Caco-2 (cell line): ENCODE data around the gene ZNF473. TPM values are rescaled to one million over a fixed set of nuclear protein-coding genes. Genes with fewer than 3 reads are reported as not detected.
"Not testable (repeated sequence)": the region's sequence is repeated elsewhere in the genome, so short reads cannot be mapped to it uniquely, and the experiment has no call there.

Experiments used
- BruUV-seq: library from RNA; stranded (reverse); fragments of 400-500 nt; replicated peaks from 2 replicates; lab custom pipeline; 2021; lab: Mats Ljungman, UMichigan
- CTCF ChIA-PET: fragments of 300-600 bp; sonication (Branson Sonifier 250); formaldehyde crosslinking; loops from one replicate; lab custom pipeline; 2022; ENCODE audit warnings: antibody characterized with exemption; lab: Charles Lee
- POLR2A ChIA-PET: fragments of 300-600 bp; sonication (Branson Sonifier 250); formaldehyde crosslinking; loops from one replicate; lab custom pipeline; 2022; ENCODE audit warnings: antibody characterized with exemption; lab: Charles Lee
- DNase-seq, 2 experiments: peaks; one replicate each; pipeline versions ENCODE4 v3.0.0 to v3.0.0-alpha.2; 2020 to 2022
- H3K27me3 ChIP-seq: replicated peaks from 2 replicates; pipeline ENCODE4 v1.6.0; 2011; ENCODE audit warnings: low read length; ENCODE audit not compliant: control insufficient read depth, insufficient read depth
- H3K36me3 ChIP-seq: 2 replicates; pipeline ENCODE4 v1.5.1; 2011; ENCODE audit warnings: low read length; ENCODE audit not compliant: control insufficient read depth, insufficient read depth
- H3K4me1 ChIP-seq: fragments of 250-450 bp; sonication (Bioruptor Pico); 2 replicates; pipeline ENCODE4 v1.5.1; 2020; ENCODE audit warnings: mild to moderate bottlenecking
- H3K4me3 ChIP-seq: 2 replicates; pipeline ENCODE4 v1.5.1; 2011; ENCODE audit warnings: low read depth, mild to moderate bottlenecking, control low read depth, low read length
- H3K9me3 ChIP-seq: fragments of 250-450 bp; sonication (Bioruptor Pico); 2 replicates; pipeline ENCODE4 v1.5.1; 2020; ENCODE audit warnings: mild to moderate bottlenecking, moderate library complexity
- H3K27ac Mint-ChIP-seq: one replicate; pipeline ENCODE4 v1.8.0; 2022; ENCODE audit warnings: mixed read lengths; ENCODE audit not compliant: unreplicated experiment
- H3K27me3 Mint-ChIP-seq: one replicate; pipeline ENCODE4 v1.8.0; 2022; ENCODE audit warnings: mixed read lengths; ENCODE audit not compliant: insufficient read depth, unreplicated experiment
- H3K36me3 Mint-ChIP-seq: one replicate; pipeline ENCODE4 v1.8.0; 2022; ENCODE audit warnings: mild to moderate bottlenecking, mixed read lengths; ENCODE audit not compliant: insufficient read depth, unreplicated experiment
- H3K4me1 Mint-ChIP-seq: one replicate; pipeline ENCODE4 v1.8.0; 2022; ENCODE audit warnings: low read depth, mixed read lengths; ENCODE audit not compliant: unreplicated experiment
- H3K4me3 Mint-ChIP-seq: one replicate; pipeline ENCODE4 v1.8.0; 2022; ENCODE audit warnings: mild to moderate bottlenecking, moderate library complexity, mixed read lengths; ENCODE audit not compliant: unreplicated experiment
- H3K9me3 Mint-ChIP-seq: one replicate; pipeline ENCODE4 v1.8.0; 2022; ENCODE audit warnings: mixed read lengths; ENCODE audit not compliant: unreplicated experiment
- intact Hi-C: fragments of 100-400 bp; cut with micrococcal nuclease; formaldehyde crosslinking; loops from one replicate; pipeline ENCODE4 v1.10.0; 2022; ENCODE audit not compliant: unreplicated experiment
- total RNA-seq: library from RNA; stranded (reverse); gene quantifications from 2 replicates; pipeline ENCODE4 v1.2.3, GENCODE V29; 2022
- TF ChIP-seq, protein P1 (sequence below), 2 experiments: fragments of 200-600 bp in 1 of 2; IDR thresholded peaks; 1 replicate in 1 of 2; 2 replicates in 1 of 2; pipeline versions ENCODE4 v1.5.1 to v1.8.0; 2011 to 2022; ENCODE audit warnings: antibody characterized with exemption in 1 of 2, control low read depth in 1 of 2, inconsistent platforms in 1 of 2, low read depth in 1 of 2, low read length in 1 of 2, mild to moderate bottlenecking in 1 of 2, moderate library complexity in 1 of 2; ENCODE audit not compliant: insufficient read depth in 1 of 2, severe bottlenecking in 1 of 2, unreplicated experiment in 1 of 2

The ZNF473 gene
- total RNA-seq, 1 experiment from 2014 or later: 22.3 TPM

DNA sequence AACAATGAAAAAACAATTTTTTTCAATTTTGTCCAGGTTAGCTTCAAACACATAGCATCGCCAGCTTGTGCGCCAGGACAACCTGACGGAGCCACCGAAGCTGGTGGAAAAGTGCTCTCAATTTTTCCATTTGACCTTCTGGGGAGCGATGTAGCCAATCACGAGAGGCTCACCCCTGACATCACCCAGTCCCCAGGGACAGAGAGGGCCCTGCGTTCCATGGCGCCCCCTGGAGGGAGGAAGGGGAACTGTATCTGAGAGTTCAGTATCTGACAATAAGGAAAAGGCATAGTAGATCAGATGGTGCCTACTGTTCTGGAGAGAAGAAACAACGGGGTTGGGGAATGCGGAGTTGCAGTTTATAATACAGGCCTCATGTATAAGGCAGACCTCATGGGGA, 64.9 kb downstream of the ZNF473 start:
- H3K4me3 ChIP-seq, BruUV-seq, H3K9me3 ChIP-seq, H3K4me3 Mint-ChIP-seq, H3K4me1 ChIP-seq, CTCF ChIA-PET, H3K27me3 Mint-ChIP-seq, H3K4me1 Mint-ChIP-seq, H3K27me3 ChIP-seq, H3K36me3 Mint-ChIP-seq, intact Hi-C loops, H3K9me3 Mint-ChIP-seq, POLR2A ChIA-PET, H3K36me3 ChIP-seq, H3K27ac Mint-ChIP-seq: not testable (repeated sequence)
- peak; percentile 54 to 62 for DNase-seq
- TF ChIP-seq, protein P1, sequence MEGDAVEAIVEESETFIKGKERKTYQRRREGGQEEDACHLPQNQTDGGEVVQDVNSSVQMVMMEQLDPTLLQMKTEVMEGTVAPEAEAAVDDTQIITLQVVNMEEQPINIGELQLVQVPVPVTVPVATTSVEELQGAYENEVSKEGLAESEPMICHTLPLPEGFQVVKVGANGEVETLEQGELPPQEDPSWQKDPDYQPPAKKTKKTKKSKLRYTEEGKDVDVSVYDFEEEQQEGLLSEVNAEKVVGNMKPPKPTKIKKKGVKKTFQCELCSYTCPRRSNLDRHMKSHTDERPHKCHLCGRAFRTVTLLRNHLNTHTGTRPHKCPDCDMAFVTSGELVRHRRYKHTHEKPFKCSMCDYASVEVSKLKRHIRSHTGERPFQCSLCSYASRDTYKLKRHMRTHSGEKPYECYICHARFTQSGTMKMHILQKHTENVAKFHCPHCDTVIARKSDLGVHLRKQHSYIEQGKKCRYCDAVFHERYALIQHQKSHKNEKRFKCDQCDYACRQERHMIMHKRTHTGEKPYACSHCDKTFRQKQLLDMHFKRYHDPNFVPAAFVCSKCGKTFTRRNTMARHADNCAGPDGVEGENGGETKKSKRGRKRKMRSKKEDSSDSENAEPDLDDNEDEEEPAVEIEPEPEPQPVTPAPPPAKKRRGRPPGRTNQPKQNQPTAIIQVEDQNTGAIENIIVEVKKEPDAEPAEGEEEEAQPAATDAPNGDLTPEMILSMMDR (IDR thresholded peaks at IDR 0.05; ENCODE audit: insufficient read depth in 1 of 2, low read depth in 1 of 2, low read length in 1 of 2, severe bottlenecking in 1 of 2, unreplicated experiment in 1 of 2): peak; percentile 25 to 52

DNA sequence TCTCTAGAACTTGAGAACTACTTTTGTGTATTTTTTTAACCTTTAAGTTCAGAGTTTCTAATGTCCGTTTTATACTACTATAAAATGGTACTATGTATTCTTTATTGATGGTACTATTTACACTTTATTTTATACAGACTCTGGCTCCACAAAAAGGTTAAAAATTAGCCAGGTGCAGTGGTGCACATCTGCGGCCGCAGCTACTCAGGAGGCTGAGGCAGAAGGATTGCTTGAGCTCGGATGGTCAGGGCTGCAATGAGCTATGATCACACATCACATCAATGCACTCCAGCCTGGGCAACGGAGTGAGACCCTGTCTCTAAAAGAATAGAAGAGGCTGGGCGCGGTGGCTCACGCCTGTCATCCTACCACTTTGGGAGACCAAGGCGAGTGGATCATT, 66.0 kb downstream of the ZNF473 start:
- H3K27me3 ChIP-seq, H3K36me3 Mint-ChIP-seq, H3K4me3 ChIP-seq, CTCF ChIA-PET, BruUV-seq, H3K9me3 Mint-ChIP-seq, POLR2A ChIA-PET, H3K27ac Mint-ChIP-seq, intact Hi-C loops, H3K4me1 Mint-ChIP-seq, H3K36me3 ChIP-seq, H3K4me3 Mint-ChIP-seq, H3K27me3 Mint-ChIP-seq, H3K4me1 ChIP-seq, H3K9me3 ChIP-seq: not testable (repeated sequence)
- peak in 1 of 2 experiments; percentile 2 for DNase-seq

DNA sequence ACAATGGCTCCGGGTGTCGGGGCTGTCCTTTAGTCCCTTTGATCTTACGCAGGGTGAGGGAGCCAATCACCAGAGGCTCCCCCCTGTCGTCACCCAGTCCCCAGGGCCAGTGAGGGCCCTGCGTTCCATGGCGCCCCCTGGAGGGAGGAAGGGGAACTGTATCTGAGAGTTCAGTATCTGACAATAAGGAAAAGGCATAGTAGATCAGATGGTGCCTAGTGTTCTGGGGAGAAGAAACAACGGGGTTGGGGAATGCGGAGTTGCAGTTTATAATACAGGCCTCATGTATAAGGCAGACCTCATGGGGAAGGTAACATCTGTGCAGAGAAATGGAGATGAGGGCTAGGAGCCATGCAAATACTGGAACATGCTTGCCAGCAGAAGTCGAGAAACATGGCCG, 66.8 kb downstream of the ZNF473 start:
- DNase-seq, H3K4me1 Mint-ChIP-seq, H3K4me3 ChIP-seq, H3K36me3 Mint-ChIP-seq, H3K36me3 ChIP-seq, H3K27me3 Mint-ChIP-seq, BruUV-seq, CTCF ChIA-PET, H3K9me3 ChIP-seq, intact Hi-C loops, H3K4me3 Mint-ChIP-seq, H3K27ac Mint-ChIP-seq, H3K27me3 ChIP-seq, H3K9me3 Mint-ChIP-seq, H3K4me1 ChIP-seq, POLR2A ChIA-PET: not testable (repeated sequence)

DNA sequence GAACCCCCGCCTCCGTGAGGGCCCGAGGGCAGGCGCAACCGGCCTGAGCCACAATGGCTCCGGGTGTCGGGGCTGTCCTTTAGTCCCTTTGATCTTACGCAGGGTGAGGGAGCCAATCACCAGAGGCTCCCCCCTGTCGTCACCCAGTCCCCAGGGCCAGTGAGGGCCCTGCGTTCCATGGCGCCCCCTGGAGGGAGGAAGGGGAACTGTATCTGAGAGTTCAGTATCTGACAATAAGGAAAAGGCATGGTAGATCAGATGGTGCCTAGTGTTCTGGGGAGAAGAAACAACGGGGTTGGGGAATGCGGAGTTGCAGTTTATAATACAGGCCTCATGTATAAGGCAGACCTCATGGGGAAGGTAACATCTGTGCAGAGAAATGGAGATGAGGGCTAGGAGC, 72.1 kb downstream of the ZNF473 start:
- POLR2A ChIA-PET, BruUV-seq: not testable (repeated sequence)

DNA sequence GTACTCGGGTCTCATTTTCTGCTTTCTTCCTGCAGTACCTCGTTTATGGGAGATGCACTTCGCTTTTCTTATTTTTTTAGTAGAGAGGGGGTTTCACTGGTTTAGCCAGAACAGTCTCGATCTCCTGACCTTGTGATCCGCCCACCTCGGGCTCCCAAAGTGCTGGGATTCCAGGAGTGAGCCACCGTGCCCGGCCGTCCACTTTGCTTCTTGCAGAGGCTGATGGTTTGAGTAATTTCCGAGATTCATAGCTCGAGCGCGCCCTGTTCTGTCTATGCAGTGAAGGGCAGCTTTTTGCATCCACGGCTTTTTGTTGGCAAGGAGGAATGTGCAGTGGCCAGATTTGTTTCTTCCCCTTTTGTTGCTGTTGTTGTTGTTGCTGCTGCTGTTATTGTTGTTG, 73.1 kb downstream of the ZNF473 start:
- H3K9me3 Mint-ChIP-seq, H3K27me3 Mint-ChIP-seq, H3K27me3 ChIP-seq, CTCF ChIA-PET, POLR2A ChIA-PET, intact Hi-C loops, H3K9me3 ChIP-seq, H3K36me3 Mint-ChIP-seq, H3K4me1 Mint-ChIP-seq, H3K27ac Mint-ChIP-seq, BruUV-seq, H3K4me1 ChIP-seq, H3K4me3 ChIP-seq, H3K36me3 ChIP-seq: not testable (repeated sequence)
- DNase-seq: peak; percentile 38 to 48
- H3K4me3 Mint-ChIP-seq: peak overlapping the region; percentile 63

More for the DNA sequence above, 72.1 kb downstream of the ZNF473 start:
- H3K27me3 Mint-ChIP-seq, intact Hi-C loops, H3K36me3 ChIP-seq, H3K27ac Mint-ChIP-seq, H3K4me3 ChIP-seq, H3K27me3 ChIP-seq, CTCF ChIA-PET, H3K9me3 ChIP-seq, H3K4me1 Mint-ChIP-seq, H3K4me3 Mint-ChIP-seq, H3K36me3 Mint-ChIP-seq, H3K9me3 Mint-ChIP-seq, H3K4me1 ChIP-seq, DNase-seq: not testable (repeated sequence)

DNA sequence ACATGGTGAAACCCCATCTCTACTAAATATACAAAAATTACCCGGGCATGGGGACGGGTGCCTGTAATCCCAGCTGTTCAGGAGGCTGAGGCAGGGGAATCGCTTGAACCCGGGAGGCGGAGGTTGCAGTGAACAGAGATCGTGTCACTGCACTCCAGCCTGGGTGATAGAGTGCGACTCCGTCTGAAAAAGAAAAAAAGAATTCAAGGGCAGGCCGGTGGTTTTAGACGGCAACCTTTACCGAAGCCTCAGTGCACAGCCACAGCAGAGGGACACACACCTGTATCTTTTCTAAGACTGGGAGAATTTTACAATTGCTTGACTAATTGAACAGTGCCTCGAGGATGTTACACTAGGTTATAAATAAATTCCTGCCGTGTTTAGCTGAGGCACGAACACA, 73.9 kb downstream of the ZNF473 start:
- H3K4me3 ChIP-seq, H3K4me3 Mint-ChIP-seq, DNase-seq, H3K4me1 Mint-ChIP-seq, BruUV-seq, H3K4me1 ChIP-seq, H3K27me3 Mint-ChIP-seq, CTCF ChIA-PET, H3K27ac Mint-ChIP-seq, H3K9me3 ChIP-seq, H3K27me3 ChIP-seq, H3K36me3 ChIP-seq, H3K9me3 Mint-ChIP-seq, intact Hi-C loops, H3K36me3 Mint-ChIP-seq, POLR2A ChIA-PET: not testable (repeated sequence)
